ENCODE data around the gene CLEC10A. TPM values are rescaled to one million over a fixed set of nuclear protein-coding genes. Genes with fewer than 3 reads are reported as not detected.
"Not testable (repeated sequence)": the region's sequence is repeated elsewhere in the genome, so short reads cannot be mapped to it uniquely, and the experiment has no call there.

The CLEC10A gene
- total RNA-seq, 1 experiment from 2014 or later: not detected

DNA sequence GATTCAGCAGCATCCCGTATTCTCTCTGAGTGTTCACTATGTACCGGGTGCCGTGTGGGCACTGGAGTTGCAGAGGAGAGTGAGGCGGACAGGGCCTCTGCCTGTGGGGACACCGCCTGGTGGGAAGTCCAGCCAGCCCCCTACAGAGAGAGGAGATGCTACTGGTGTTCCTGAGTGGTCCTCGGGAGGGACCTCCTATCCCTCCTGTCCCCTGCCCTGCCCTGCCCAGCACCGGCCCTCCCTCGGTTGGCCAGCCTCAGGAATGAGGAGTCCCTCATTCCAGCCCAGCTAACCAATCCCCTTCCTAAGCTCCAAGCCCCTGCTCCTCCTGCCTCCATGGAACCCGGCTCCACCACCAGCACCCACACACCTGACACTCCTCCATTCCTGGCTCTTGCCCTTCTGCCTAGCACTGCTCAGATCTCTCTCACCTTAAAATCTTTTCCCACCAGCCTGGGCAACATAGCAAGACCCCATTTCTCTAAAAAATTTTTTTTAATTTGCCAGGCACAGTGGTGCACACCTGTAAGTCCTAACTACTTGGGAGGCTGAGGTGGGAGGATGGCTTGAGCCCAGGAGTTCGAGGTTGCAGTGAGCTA, 32.6 kb upstream of the CLEC10A start:
- H3K4me1 ChIP-seq: no peaks in the 10 kb centered on the region
- no peak overlapping the region for H3K27ac ChIP-seq

GRCh38 chr17:7111784-7112509, 31.9 kb upstream of the CLEC10A start:
- Histone ChIP-seq H3K4me3 (no peak overlapping the region), H3K36me3 (no peaks in the 10 kb centered on the region), H3K27me3 (no peaks in the 10 kb centered on the region), H3K27ac (no peak overlapping the region), H3K9me3 (replicated peaks) (no peaks in the 10 kb centered on the region), H3K4me1 (no peaks in the 10 kb centered on the region)
- DNase-seq: no peak

More for the DNA sequence above, 32.6 kb upstream of the CLEC10A start:
- DNase-seq: no peak
- H3K36me3 ChIP-seq: no peaks in the 10 kb centered on the region
- no peaks in the 10 kb centered on the region for H3K27me3 ChIP-seq
- no peaks in the 10 kb centered on the region for H3K9me3 ChIP-seq (replicated peaks)
- H3K4me3 ChIP-seq: no peak overlapping the region

- Histone ChIP-seq H3K4me3 (no peak overlapping the region), H3K27ac (no peak overlapping the region), H3K4me1 (no peaks in the 10 kb centered on the region)
These were observed 30.7 kb upstream of the CLEC10A start for GRCh38 chr17:7110617-7111306.

GRCh38 chr17:7109461-7110322, 29.6 kb upstream of the CLEC10A start:
- DNase-seq: no peak
- H3K27me3 ChIP-seq: no peaks in the 10 kb centered on the region
- H3K27ac ChIP-seq: no peak overlapping the region
- H3K9me3 ChIP-seq (replicated peaks): no peaks in the 10 kb centered on the region
- no peaks in the 10 kb centered on the region for H3K4me1 ChIP-seq
- no peak overlapping the region for H3K4me3 ChIP-seq
- H3K36me3 ChIP-seq: no peaks in the 10 kb centered on the region

More at GRCh38 chr17:7110617-7111306, 30.7 kb upstream of the CLEC10A start:
- Histone ChIP-seq H3K27me3 (no peaks in the 10 kb centered on the region), H3K36me3 (no peaks in the 10 kb centered on the region), H3K9me3 (replicated peaks) (no peaks in the 10 kb centered on the region)
- DNase-seq: no peak

GRCh38 chr17:7108981-7109380, 28.9 kb upstream of the CLEC10A start:
- H3K36me3 ChIP-seq: no peaks in the 10 kb centered on the region
- no peak for DNase-seq
- no peak overlapping the region for H3K4me3 ChIP-seq
- H3K9me3 ChIP-seq (replicated peaks): no peaks in the 10 kb centered on the region
- H3K4me1 ChIP-seq: no peaks in the 10 kb centered on the region
- H3K27ac ChIP-seq: no peak overlapping the region
- H3K27me3 ChIP-seq: no peaks in the 10 kb centered on the region

DNA sequence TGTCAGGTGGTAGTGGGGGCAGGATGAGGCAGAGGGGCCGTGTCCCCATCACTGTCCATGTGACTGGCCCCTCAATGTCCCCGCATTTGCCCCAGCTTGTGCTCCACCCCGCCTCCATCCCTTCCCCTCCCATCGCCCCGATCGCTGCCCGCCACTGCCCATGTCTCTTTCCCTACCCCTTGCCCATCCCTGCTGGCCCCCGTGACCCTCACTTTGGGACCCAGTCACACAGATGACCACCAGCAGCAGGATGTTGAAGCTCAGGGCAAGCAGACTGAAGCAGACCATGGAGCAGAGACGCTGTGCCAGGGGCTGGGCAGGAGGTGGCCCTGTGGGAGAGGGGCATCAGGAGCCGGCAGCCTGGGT, 28.5 kb upstream of the CLEC10A start:
- H3K36me3 ChIP-seq: no peaks in the 10 kb centered on the region
- H3K27ac ChIP-seq: no peak overlapping the region
- no peak for DNase-seq
- H3K4me1 ChIP-seq: no peaks in the 10 kb centered on the region
- H3K27me3 ChIP-seq: no peaks in the 10 kb centered on the region
- H3K9me3 ChIP-seq (replicated peaks): no peaks in the 10 kb centered on the region
- no peak overlapping the region for H3K4me3 ChIP-seq

- Histone ChIP-seq H3K27ac (no peak overlapping the region), H3K9me3 (replicated peaks) (no peaks in the 10 kb centered on the region), H3K36me3 (no peaks in the 10 kb centered on the region), H3K4me3 (no peak overlapping the region), H3K4me1 (no peaks in the 10 kb centered on the region), H3K27me3 (no peaks in the 10 kb centered on the region)
- no peak for DNase-seq
These were observed 27.9 kb upstream of the CLEC10A start for GRCh38 chr17:7107795-7108559.

- no peaks in the 10 kb centered on the region for H3K27me3 ChIP-seq
- no peaks in the 10 kb centered on the region for H3K9me3 ChIP-seq (replicated peaks)
- no peak overlapping the region for H3K27ac ChIP-seq
- no peaks in the 10 kb centered on the region for H3K36me3 ChIP-seq
- H3K4me3 ChIP-seq: no peak overlapping the region
- H3K4me1 ChIP-seq: no peaks in the 10 kb centered on the region
- no peak for DNase-seq
These were observed 27.1 kb upstream of the CLEC10A start for GRCh38 chr17:7107012-7107754.

GRCh38 chr17:7102421-7102820, 22.4 kb upstream of the CLEC10A start:
- Histone ChIP-seq H3K27ac (no peak overlapping the region), H3K4me3 (no peak overlapping the region), H3K9me3 (replicated peaks) (no peaks in the 10 kb centered on the region), H3K36me3 (no peaks in the 10 kb centered on the region), H3K27me3 (no peaks in the 10 kb centered on the region), H3K4me1 (no peaks in the 10 kb centered on the region)
- no peak for DNase-seq

DNA sequence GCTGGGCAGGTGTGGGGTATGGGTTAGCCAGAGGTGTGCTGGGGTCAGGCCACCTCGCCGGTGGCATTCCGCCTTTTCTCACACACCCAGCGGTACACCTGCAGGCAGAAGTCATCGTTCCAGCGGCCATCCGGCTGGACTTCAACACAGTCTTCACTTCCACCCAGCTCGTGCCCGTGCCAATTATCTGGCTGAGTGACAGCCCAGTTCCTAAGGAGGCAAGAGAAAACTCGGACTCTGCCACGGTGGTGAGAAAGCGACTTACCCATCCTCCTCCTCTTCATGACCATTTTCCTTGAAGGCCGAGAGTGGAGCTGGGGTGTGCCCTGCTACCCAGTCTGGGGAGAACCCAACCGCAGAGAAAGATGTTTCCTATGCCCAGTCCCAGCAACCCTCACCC, 21.5 kb upstream of the CLEC10A start:
- H3K4me3 ChIP-seq: no peak overlapping the region
- no peaks in the 10 kb centered on the region for H3K4me1 ChIP-seq
- H3K27me3 ChIP-seq: no peaks in the 10 kb centered on the region
- DNase-seq: no peak
- H3K36me3 ChIP-seq: no peaks in the 10 kb centered on the region
- no peaks in the 10 kb centered on the region for H3K9me3 ChIP-seq (replicated peaks)
- no peak overlapping the region for H3K27ac ChIP-seq

DNA sequence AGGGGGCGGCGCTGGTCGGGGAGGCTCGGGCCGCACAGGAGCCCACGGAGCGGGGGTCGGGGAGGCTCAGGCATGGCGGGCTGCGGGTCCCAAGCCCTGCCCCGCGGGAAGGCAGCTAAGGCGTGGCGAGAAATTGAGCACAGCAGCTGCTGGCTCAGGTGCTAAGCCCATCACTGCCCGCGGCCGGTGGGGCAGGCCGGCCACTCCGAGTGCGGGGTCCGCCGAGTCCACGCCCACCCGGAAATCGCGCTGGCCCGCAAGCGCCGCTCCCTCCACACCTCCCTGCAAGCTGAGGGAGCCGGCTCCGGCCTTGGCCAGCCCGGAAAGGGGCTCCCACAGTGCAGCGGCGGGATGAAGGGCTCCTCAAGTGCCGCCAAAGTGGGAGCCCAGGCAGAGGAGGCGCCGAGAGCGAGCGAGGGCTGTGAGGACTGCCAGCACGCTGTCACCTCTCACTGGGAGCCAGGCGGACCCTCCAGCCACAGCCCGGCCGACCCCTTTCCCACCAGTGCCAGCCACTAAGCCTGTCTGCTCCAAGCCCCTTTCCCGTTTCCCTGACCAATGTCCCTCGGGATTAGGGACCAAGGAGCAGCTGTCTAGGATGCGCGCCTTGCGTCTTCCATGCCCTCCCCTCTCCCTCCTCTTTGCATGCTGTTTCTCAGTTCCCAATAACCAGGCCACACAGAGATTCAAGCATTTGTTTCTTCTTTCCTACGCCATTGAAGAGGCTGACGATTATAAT, 20.8 kb upstream of the CLEC10A start:
- H3K4me3 ChIP-seq, H3K36me3 ChIP-seq, DNase-seq: not testable (repeated sequence)

DNA sequence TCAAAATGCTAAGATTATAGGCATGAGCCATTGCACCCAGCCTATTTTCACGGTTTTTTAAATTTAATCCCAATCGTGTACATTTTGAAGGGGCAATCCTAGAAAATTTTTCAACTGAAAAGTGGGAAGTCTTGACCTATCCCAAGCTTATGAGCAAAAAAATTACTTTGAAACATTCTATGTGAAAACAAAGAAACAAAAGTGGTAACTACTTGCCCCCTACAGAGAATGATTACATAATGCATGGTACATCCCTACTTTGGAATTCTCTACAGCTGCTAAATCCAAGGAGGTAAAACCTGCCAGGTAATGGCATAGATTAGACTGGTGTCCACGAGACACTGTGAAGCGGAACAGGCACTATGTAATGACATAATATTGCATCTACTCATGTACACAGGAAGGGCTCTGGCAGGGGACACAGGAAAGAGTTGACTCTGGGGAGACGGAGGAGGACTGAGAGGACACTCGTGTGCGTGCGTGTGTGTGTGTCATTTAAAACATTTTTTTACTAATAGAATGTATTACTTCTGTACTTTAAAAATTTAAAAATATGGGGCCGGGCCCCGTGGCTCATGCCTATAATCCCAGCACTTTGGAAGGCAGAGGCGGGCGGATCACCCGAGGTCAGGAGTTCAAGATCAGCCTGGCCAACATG, 18.9 kb upstream of the CLEC10A start:
- Histone ChIP-seq H3K27ac (no peak overlapping the region), H3K4me3 (no peak overlapping the region), H3K9me3 (replicated peaks) (no peaks in the 10 kb centered on the region), H3K36me3 (no peaks in the 10 kb centered on the region), H3K4me1 (no peaks in the 10 kb centered on the region), H3K27me3 (no peaks in the 10 kb centered on the region)
- no peak for DNase-seq

More for the DNA sequence above, 20.8 kb upstream of the CLEC10A start:
- H3K9me3 ChIP-seq (replicated peaks); H3K27ac ChIP-seq; H3K4me1 ChIP-seq; H3K27me3 ChIP-seq: not testable (repeated sequence)

DNA sequence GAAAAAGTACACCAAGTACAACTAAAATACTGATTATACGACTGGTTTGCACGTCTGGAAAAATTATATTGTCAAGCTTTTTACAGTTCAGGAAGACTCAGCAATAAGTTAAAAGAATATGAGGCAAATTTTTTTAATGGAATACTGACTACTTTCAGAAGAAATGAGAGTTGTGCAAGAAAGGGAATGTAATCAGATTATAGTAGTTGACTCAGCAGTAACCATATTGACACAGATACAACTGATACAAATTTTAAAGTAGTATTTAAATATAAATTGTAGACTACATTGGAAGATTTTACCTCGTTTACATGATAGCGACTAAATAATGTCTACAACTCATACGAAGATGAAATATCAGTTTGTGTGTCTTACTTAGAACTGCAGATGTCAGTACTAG, 17.9 kb upstream of the CLEC10A start:
- Histone ChIP-seq H3K27ac (no peak overlapping the region), H3K9me3 (replicated peaks) (no peaks in the 10 kb centered on the region), H3K27me3 (no peaks in the 10 kb centered on the region), H3K4me3 (no peak overlapping the region), H3K4me1 (no peaks in the 10 kb centered on the region), H3K36me3 (no peaks in the 10 kb centered on the region)
- DNase-seq: no peak
